ENCODE measurements around the gene PLEKHA5. TPM values are rescaled to one million over a fixed set of nuclear protein-coding genes. Genes with fewer than 3 reads are reported as not detected.

Gene PLEKHA5
- total RNA-seq, 1 experiment from 2014 or later = 7.5 TPM

DNA sequence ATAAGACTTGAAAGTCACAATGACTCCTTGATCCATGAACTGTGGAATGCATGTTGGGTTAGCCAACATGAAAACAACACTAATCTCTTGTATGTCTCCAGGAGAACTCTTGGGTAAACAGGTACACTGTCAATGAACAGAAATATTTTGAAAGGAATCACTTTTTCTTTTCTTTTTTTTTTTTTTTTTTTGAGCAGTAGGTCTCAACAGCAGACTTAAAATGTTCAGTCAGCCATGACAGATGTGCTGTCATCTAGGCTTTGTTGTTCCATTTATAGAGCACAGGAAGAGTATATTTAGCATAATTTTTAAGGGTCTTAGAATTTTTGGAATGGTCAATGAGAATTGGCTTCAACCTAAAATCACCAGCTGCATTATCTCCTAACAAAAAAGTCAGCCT is 2.3 kb upstream of the PLEKHA5 start:
- DNase-seq (ENCODE audit: low read depth) = no peak

DNA sequence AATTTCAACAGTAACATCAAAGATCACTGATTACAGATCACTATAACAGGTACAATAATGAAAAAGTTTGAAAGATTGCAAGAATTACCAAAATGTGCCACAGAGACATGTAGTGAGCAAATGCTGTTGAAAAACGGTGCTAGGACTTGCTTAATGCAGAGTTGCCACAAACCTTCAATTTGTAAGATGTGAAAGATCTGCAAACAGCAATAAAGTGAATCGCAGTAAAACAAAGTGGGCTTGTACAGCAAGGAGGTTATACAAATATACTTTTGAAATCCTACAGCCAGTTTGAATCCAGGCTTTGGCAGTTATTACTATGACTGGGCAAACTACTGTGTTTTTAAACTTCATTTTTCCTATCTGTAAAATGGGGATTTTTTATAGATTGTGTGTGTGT is 1.0 kb upstream of the PLEKHA5 start:
- no peak for DNase-seq (ENCODE audit: low read depth)

DNA sequence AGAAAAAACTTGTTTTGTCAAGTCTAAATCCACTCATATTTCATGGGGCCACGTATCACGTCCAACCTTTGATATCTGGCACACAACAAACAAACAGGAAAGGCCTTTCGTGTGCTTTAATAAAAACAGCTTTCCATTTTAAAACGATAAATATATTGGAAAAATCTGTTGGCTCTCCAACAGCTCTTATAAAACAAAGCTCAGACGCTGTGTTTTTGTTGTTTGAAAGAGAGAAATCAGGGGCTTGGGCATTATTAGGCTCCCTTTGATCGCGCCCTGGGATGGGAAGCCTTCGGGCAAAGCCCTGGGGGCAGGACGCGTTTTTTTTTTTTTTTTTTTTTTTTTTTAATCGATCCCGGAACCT is 429 bp upstream of the PLEKHA5 start:
- DNase-seq (ENCODE audit: low read depth) = peak; percentile 24

DNA sequence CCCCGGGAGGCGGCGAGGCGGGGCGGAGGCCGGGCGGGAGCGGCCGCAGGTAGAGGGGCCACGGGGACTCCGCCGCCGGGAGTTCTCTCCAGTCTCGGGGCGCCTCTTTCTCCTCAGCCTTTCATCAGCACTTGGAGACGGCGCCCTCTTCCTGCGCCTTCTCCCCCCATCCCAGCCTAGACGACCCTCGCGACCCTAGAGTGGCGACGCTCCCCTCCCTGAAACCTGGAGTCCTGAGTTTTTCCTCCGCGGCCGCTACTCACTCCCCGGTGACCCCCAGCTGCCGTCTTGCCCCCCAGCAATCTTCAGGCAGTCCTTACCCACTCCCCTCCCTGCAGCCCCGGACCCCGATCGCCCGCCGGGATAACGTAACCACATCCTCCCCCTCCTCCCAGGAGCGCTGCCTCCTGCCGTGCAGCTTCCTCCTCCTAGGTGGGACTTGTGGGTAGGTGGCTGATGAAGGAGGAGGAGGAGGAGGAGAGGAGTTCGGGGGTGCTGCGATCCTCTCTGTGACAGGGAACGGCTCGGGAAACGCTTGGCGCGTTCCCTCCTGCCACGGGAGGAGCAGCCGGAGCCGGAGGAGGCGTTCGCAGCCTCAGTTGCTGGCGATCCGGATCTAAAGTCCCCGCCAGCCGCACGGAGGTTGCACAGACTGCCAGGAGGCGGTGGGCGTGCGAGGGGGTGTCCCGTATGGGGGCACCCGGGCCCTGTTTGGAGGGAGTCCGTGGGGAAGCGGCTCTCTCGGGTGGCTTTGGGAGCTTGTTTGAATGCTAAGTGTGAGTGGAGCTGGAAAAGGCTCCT is 891 bp downstream of the PLEKHA5 start:
- DNase-seq (ENCODE audit: low read depth) = no peak

DNA sequence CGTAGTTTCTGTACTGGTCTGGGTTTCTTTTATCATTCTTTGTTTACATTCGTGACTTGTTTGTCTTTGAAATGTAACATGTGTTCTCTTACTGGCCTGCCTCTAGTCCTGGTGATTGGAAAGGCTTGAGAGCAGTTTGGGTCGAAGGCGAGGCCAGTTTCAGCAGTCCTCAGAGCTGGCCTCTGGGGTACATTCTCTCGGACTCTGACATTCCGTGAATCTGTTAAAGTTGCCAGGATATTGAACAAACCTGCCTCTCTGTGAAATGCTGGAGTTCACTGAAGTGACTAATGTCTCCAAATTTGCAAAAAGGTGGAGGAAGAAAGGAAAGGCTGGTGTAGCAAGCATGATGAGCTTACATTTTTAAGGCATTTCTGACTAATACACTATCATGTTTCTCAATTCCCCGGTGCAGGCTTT is 1.5 kb downstream of the PLEKHA5 start:
- DNase-seq (ENCODE audit: low read depth) = peak; percentile 56

DNA sequence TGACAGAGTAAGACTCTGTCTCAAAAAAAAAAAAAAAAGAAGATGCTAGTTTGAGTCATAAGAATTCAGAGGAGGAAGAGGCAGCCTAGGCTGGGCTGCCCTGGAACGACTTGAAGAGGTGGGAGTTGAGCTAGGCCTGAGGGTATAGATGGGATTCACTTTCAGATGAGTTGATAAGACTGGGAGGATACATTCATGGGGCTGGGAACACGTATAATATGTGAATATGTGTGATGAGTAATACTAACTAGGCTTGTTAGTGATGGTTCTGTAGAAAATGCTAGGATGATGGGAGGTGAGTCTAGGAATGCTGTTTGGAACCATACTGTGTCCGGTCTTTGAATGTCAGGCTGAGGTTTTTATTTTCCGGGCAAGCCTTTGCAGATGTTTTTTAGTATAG is 9.0 kb downstream of the PLEKHA5 start:
- no peak for DNase-seq (ENCODE audit: low read depth)

DNA sequence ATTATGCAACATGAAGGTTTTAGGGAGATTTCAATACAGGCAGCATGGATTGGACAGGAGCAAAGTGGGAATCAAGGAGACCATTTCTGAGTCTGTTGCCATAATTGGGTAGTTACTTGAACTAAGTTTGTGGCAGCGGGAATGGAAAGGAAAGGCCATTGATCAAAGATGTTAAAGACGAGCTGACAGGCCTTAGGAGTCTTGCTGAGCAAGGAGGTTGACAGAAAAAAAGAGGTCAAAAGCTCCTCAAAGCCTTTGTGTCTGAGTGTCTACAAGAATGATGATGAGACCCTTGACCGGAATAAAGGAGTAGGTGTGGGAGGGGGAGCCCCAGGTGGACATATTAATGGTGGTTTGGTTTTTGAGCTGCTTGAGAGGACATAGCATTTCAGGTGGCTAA is 9.4 kb downstream of the PLEKHA5 start:
- no peak for DNase-seq (ENCODE audit: low read depth)

DNA sequence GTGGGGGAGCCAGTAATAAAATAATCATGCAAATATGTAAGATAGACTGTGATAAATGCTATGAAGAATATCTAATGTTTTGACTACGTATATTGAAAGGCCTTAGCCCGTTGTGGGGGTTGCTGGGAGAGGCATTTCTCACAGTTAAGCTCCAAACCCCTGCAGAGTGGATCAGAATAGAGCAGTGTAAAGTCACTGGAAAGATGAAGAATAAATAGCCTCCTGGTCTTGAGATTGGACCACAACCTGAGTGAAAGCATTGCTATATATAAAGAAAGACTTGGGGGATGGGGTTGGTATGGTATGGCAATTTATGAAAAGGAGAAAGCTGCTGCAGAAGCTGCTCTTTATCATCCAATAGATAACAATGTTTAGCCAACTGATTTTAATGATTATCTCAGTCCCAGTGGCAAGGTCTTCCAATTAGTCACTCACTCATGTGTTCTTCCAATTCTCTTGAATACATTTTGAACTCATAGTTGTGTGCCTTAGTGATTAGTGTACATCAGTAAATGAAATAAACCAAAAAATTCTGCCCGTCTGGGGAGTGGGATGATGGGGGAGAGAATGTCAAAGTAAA is 10.2 kb downstream of the PLEKHA5 start:
- no peak for DNase-seq (ENCODE audit: low read depth)

DNA sequence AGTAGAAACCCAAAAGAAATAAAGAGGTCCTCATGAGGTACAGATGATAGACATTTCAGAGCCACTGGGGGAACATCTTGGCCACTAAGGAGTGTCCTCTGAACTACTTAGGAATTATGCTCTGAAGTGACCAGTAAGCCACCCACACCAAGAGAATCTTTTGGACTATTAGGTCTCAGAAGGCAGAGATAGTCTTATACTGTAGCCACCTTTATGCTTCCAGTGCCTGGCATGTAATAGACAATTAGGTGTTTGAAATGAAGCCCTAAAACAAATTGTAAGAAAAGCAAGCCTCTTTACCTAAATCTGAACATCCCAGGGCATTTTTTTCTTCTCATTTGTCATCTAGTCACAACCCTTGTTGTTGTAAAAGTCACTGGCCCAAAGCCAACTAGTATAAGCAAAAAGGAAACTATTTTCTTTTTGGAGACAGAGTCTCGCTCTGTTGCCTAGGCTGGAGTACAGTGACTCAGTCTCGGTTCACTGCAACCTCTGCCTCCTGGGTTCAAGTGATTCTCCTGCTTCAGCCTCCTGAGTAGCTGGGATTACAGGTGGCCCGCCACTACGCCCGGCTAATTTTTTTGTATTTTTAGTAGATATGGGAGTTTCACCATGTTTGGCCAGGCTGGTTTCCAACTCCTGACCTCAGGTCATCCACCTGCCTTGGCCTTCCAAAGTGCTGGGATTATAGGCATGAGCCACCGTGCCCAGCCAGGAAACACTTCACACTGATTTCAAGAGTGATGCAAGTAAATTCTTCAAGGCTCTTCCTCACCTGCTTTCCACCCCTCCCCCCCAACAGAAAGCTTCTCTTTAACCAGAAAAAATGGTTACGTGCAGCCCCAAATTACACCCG is 11.1 kb downstream of the PLEKHA5 start:
- DNase-seq (ENCODE audit: low read depth) = no peak

DNA sequence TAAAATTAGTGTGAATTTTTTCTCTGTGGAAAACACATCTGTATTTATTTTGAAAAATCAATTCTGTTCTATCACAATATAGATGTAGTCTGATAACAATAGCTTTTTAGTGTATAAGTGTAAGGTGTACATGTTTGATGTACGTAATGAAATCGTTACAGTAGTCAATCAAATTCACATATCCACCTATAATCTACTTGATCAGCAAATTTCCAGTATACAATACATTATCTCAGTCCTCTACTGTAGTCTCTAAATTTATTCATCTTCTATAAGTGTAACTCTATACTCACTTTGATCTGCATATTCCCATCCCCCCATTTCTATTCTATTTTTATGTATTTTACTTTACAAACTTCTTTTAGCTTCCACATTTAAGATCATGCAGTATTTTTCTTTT is 13.0 kb downstream of the PLEKHA5 start:
- no peak for DNase-seq (ENCODE audit: low read depth)

DNA sequence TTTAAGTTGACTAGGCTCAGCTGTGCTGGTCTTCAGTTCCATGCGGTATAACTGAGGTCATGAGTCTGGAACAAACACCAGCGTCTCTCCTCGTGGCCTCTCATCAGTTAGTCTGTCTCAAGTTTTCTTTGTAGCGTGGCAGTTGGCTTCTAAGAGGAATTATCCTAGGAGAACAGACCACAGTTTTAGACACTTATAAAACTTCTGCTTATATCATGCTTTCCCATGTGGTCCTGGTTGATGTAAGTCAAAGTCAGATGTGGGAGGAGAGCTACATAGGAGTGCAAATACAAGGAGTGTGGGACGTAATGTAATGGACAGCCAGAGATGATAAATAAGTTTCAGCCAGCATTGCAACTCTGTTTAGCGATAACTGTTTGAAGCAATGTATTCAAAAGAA is 14.8 kb downstream of the PLEKHA5 start:
- no peak for DNase-seq (ENCODE audit: low read depth)

DNA sequence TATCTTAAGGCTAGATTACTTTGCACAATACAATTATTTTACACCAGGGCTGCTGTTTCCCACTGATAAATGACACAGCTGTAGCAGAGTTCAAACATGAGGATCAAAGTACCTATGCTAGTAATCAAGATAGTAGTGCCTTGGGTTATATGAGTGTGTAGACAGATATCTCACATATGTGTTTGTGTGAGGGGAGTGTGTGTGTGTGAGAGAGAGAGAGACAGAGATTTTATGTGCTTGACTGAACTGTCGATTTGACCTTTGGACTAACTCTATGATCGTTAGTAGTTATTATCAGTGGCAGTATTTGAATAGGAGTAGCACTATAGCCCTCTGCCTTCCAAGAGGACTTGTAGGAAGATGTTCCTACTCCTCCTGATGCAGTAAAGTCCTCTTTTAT is 15.5 kb downstream of the PLEKHA5 start:
- DNase-seq (ENCODE audit: low read depth) = no peak

DNA sequence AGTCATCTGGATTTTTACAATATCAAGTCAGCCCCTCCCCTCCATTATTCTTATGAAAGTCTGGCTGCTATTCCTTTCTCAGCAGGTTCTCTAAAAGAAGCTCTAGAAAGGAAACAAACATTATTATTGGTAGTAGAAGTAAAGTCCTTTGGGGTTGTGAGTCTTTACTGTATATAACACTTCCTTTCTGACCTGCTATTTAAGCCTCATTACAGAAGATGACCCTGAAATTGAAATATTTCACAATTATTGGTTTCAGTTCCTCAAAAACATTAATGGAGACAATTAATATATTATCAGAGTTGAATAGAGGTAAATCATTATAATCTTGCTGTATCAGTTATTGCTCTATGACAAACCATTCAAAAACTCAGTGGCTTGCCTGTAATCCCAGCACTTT is 19.3 kb downstream of the PLEKHA5 start:
- DNase-seq (ENCODE audit: low read depth) = no peak

DNA sequence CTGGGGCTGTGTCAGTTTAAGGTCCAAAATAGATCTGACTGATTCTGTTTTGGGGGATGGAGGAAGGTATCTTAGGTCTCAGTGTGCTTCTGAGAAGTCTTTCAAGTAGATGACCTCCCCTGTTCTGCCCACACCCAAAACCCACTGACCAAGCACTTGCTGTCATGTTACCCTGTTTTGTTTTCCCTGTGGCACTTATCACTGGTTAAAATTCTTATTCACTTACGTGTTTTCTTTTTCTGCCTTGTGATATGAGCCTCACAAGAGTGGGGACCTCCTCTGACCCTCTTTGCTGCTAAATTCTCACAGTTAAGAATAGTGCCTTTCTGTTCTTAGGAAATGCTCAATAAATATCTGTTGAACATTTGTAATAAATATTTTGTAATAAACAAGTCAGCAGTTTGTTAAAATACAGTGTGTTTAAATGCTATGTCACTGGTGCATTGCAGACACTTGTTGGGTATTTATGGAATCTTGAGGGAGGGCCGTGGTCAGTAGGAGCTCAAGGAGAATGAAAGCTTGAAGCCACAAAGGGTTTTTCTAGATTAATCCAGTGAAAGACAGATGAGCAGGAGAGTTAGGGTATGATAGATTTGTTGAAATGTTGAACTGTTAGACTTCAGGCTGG is 20.9 kb downstream of the PLEKHA5 start:
- DNase-seq (ENCODE audit: low read depth) = peak; percentile 36

DNA sequence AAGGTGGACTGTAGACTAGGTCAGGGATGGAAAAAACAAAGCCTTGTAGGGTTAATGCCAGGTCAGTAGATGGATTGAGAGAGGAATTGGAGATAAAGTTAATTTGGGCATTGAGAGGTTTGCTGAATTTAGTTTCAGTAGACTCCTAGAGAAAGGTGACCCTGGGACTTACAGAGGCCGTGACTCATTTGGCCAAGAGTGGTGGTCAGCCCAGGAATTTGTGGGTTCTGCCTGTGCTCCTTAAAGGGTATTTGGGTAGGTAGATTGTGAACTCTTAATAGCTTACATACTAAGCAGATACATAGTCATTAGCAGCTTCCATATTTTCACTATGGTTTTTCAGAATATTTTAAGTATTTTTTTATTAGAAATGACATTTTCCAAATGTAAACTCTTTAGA is 21.8 kb downstream of the PLEKHA5 start:
- peak; percentile 10 for DNase-seq (ENCODE audit: low read depth)

DNA sequence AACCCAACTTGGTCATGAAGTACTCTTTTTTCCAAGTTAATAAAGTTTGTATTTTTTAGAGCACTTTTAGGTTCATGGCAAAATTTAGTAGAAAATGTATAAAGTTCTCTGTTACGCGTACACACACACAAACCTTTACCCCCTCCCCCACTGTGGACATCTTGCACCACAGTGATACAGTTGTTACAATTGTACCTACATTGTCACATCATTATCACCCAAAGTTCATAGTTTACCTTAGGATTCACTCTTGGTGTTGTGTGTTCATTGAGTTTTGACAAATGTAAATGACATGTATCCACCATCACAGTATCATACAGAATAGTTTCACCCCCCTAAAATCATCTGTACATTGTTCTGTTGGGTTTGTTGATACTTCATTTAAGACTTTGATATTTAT is 23.9 kb downstream of the PLEKHA5 start:
- no peak for DNase-seq (ENCODE audit: low read depth)

DNA sequence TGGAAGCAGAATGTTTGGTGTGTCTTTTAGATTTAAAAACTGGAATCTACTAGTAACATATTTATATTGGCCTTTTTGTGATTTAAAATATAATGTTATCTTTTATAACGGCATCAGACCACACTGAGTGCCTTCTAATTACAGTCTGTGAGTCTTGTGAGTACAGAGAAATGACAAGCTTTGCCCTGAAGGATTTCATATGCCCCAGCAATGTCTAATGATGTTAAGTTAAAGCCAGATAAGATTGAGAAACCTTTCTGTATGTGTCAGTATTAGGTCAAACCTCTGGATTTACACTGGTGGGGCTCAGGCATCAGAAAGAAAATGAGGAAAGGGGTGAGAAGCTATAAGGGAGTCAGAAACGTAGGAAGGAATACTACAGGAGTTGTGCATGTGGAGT is 25.2 kb downstream of the PLEKHA5 start:
- no peak for DNase-seq (ENCODE audit: low read depth)

DNA sequence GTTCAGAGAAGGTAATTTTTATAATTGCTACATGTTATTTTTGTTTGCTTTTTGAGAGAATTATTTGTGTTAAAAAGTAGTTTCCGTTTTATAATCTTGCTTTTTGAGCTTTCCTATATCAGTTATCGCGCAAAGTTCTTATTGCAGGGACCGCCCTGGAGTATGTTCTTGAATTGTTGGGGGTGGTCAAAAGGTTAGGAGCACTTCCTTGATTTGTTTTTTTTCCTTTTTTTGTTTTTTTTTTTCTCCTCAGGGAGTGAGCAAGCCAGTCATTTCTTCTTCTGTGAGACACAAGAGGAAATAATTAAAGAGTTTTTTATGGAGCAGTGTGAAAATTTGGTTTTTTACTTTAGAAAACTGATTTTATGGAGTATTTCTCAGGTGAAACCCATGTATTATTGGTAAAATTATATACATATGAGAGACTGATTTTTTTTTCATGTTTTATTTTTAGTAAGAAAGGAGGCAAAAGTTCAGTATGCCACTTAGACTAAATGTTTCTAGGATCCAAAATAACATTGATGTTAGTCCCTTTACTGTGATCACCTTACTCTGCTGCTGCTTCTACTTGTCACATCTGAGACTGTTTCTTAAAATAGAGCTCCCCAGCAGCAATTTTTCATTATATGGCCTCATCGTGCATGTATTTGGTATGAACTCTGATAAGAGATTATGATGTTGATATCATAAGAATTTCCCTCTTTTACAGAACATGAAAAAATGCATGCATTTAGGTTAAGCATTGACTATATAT is 26.6 kb downstream of the PLEKHA5 start:
- DNase-seq (ENCODE audit: low read depth) = no peak

DNA sequence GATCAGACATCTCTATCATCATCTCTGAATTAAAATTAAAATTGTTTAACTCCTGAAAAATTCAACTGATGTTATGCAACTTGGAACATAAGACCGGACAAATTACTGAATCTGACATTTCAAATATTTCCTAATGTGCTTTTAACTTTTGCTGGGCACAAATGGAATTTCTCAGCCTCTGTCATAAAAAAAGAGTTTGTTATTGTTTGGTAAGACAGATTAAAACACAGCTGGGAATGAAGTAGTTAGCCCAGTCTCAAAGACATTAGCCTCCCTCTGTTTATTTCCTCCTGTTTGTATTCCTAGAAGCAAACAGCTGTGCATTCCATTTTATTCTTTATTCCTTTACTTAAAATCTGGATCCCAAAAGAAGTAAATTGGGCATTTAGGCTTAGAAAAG is 29.4 kb downstream of the PLEKHA5 start:
- DNase-seq (ENCODE audit: low read depth) = peak; percentile 72

DNA sequence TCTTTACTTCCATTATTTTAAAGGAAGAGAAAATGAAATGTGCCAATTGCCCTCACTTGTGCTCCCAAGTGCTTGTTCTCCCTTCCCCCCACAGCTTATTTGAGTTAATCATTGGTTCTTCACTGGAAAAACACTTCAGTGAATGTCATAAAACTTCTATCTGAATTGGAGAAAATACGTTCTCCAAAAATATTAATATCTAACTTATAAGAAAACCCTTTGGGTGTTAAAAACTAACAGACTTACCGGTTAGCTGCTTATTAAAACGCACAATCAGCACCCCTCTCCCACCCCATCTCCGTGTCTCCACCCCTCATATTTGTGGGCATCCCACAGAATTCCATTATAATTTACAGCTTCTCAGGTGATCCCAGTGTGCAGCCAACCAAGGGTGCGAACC is 31.7 kb downstream of the PLEKHA5 start:
- DNase-seq (ENCODE audit: low read depth) = no peak

DNA sequence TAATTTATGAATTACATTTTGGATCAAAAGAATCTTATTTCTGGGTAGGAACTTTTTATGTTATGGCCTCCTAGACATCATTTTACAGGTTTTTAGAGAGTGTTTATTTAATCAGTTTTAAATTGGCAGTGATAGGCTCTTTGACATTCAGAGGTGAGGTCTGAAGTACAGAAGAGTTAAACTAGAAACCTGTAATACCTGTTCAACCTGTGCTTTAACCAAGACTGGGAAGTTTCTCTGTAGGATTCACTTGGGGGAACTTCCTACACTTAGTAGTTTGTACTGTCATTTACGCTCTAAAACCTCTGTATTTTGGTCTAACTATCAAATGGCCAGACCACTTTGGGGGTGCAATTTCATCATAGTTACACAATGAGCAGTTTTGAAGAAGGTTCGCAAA is 35.9 kb downstream of the PLEKHA5 start:
- DNase-seq (ENCODE audit: low read depth) = no peak

Measured in LHCN-M2 (cell line).